Transverse colon (tissue), 4 donors: Measurements from ENCODE around the gene FGGY. TPM values are rescaled to one million over a fixed set of nuclear protein-coding genes. Genes with fewer than 3 reads are reported as not detected.

ENCODE experiments used
- DNase-seq: peaks from one replicate; pipeline ENCODE4 v3.0.0-alpha.2; 2019
- H3K27ac ChIP-seq, 4 donors: fragments of 200-600 bp; sonication (generic); 2 replicates each; pipeline ENCODE4 v1.5.1; 2016 to 2018; ENCODE audit warnings: inconsistent platforms in 4 of 4
- H3K27me3 ChIP-seq: fragments of 200-600 bp; sonication (generic); 2 replicates; pipeline ENCODE4 v1.5.1; 2017; ENCODE audit warnings: inconsistent platforms
- H3K36me3 ChIP-seq, 4 donors: fragments of 200-600 bp; sonication (generic); 2 replicates each; pipeline ENCODE4 v1.5.1; 2017 to 2019; ENCODE audit warnings: inconsistent platforms in 4 of 4
- H3K4me1 ChIP-seq, 4 donors: fragments of 200-600 bp; sonication (generic); 2 replicates each; pipeline ENCODE4 v1.5.1; 2017 to 2020; ENCODE audit warnings: inconsistent platforms in 4 of 4
- H3K4me3 ChIP-seq, 4 donors: fragments of 200-600 bp; sonication (generic); 1 replicate in 1 of 4; 2 replicates in 3 of 4; pipeline versions ENCODE4 v1.5.1 to v1.6.1; 2017 to 2019; ENCODE audit warnings: inconsistent platforms in 4 of 4
- H3K9me3 ChIP-seq, 2 donors: fragments of 200-600 bp; sonication (generic); 2 replicates each; pipeline ENCODE4 v1.5.1; 2017 to 2019; ENCODE audit warnings: inconsistent platforms in 2 of 2
- CTCF ChIP-seq, 5 experiments: fragments of 200-600 bp in 3 of 5; fragments of 450-650 bp in 2 of 5; sonication (generic) in 3 of 5; IDR thresholded peaks; 1 replicate in 2 of 5; 2 replicates in 3 of 5; pipeline ENCODE4 v1.5.1; 2016 to 2017; ENCODE audit warnings: antibody characterized with exemption in 5 of 5, inconsistent platforms in 3 of 5, mild to moderate bottlenecking in 2 of 5, moderate library complexity in 1 of 5
- EP300 ChIP-seq: sonication (generic); formaldehyde crosslinking; IDR thresholded peaks from one replicate; pipeline ENCODE4 v1.6.1; 2017; ENCODE audit warnings: antibody characterized with exemption, low read depth
- POLR2A ChIP-seq: fragments of 450-650 bp; IDR thresholded peaks from one replicate; pipeline ENCODE4 v1.6.1; 2016; ENCODE audit warnings: antibody characterized with exemption, mild to moderate bottlenecking, moderate library complexity
- POLR2AphosphoS5 ChIP-seq, 3 donors: sonication (generic); formaldehyde crosslinking; IDR thresholded peaks; one replicate each; pipeline ENCODE4 v1.6.1; 2016; ENCODE audit warnings: antibody characterized with exemption in 3 of 3
- WGBS, 2 donors: methylation state at CpG; one replicate each; pipeline ENCODE4 v1.1.5; 2018; ENCODE audit warnings: low coverage in 1 of 2; 5-methylcytosine and 5-hydroxymethylcytosine counted together
- in situ Hi-C, 4 donors: fragments of 200-750 bp; cut with MboI; loops; one replicate each; pipeline versions ENCODE4 v1.15.0 to v1.15.1; 2017; ENCODE audit warnings: low sequenced_read_pairs in 3 of 4, low pct_ligation_motif_present in 1 of 4, low pct_unique_long_range_greater_than_20kb in 1 of 4
- intact Hi-C: fragments of 100-400 bp; cut with DNase I; formaldehyde crosslinking; loops from one replicate; pipeline ENCODE4 v1.15.1; 2023; ENCODE audit warnings: low total_unique reads
- total RNA-seq, 4 donors: library from RNA; depleted of rRNA; stranded (reverse); fragments of >200 nt; gene quantifications; one replicate each; pipeline ENCODE4 v1.1.0, GENCODE V29; 2016

FGGY gene
- total RNA-seq, 4 donors from 2014 or later: 18.2 to 97.7 (median 27.1) TPM

- in situ Hi-C loops (no loop called here), intact Hi-C loops (no loop called here)
- 57 to 60% methylated on average over 4 to 5 of the region's 5 CpGs for WGBS, 2 donors
- H3K4me3 ChIP-seq: no peak overlapping the region
- H3K9me3 ChIP-seq: no peaks in the 10 kb centered on the region
- DNase-seq: no peak
- H3K36me3 ChIP-seq: no peaks in the 10 kb centered on the region
- H3K27ac ChIP-seq: peak overlapping the region in 3 of 4 donors; percentile 10 to 50 (median 41)
- no peak for TF ChIP-seq POLR2AphosphoS5 (IDR thresholded peaks at IDR 0.05)
- no peak for TF ChIP-seq EP300
- TF ChIP-seq POLR2A: no peak
- no peak for TF ChIP-seq CTCF (IDR thresholded peaks at IDR 0.05)
- H3K4me1 ChIP-seq: peaks cover 6 to 21% (median 14%) of the 10 kb centered on the region in 4 donors
- no peaks in the 10 kb centered on the region for H3K27me3 ChIP-seq
These were observed 252.4 kb downstream of the FGGY start for GRCh38 chr1:59549066-59549837.

GRCh38 chr1:59549903-59550302 lies 253.0 kb downstream of the FGGY start:
- 44 to 67% methylated on average over 3 of the region's 3 CpGs for WGBS, 2 donors
- peak overlapping the region; percentile 20 to 50 (median 38) for H3K27ac ChIP-seq
- TF ChIP-seq CTCF (IDR thresholded peaks at IDR 0.05): no peak
- TF ChIP-seq POLR2AphosphoS5 (IDR thresholded peaks at IDR 0.05): peak; percentile 7 to 40 (median 25)
- in situ Hi-C loops: no loop called here
- H3K27me3 ChIP-seq: no peaks in the 10 kb centered on the region
- H3K4me3 ChIP-seq: no peak overlapping the region
- H3K4me1 ChIP-seq: peaks cover 6 to 21% (median 14%) of the 10 kb centered on the region in 4 donors
- no peaks in the 10 kb centered on the region for H3K9me3 ChIP-seq
- no peaks in the 10 kb centered on the region for H3K36me3 ChIP-seq
- intact Hi-C loops: no loop called here
- peak; percentile 18 for DNase-seq

- no peak overlapping the region for H3K27ac ChIP-seq
- no peak for DNase-seq
- no peak overlapping the region for H3K4me3 ChIP-seq
- intact Hi-C loops (no loop called here), in situ Hi-C loops (no loop called here)
- no peaks in the 10 kb centered on the region for H3K9me3 ChIP-seq
- 88% methylated on average over 3 of the region's 3 CpGs; no CpG with 5 or more reads in 1 of the 2 donors for WGBS, 2 donors
- TF ChIP-seq CTCF (IDR thresholded peaks at IDR 0.05): no peak
- TF ChIP-seq POLR2A: no peak
- no peak for TF ChIP-seq POLR2AphosphoS5 (IDR thresholded peaks at IDR 0.05)
- TF ChIP-seq EP300: no peak
- H3K27me3 ChIP-seq: no peaks in the 10 kb centered on the region
- peaks cover 6 to 21% (median 17%) of the 10 kb centered on the region in 4 donors for H3K4me1 ChIP-seq
- no peaks in the 10 kb centered on the region for H3K36me3 ChIP-seq
These were observed 255.1 kb downstream of the FGGY start for GRCh38 chr1:59552007-59552406.

- DNase-seq: no peak
- no peak for TF ChIP-seq POLR2AphosphoS5 (IDR thresholded peaks at IDR 0.05)
- Histone ChIP-seq H3K4me1 (peaks cover 6 to 21% (median 17%) of the 10 kb centered on the region in 4 donors), H3K27ac (no peak overlapping the region), H3K27me3 (no peaks in the 10 kb centered on the region), H3K4me3 (no peak overlapping the region), H3K9me3 (peaks cover 0 to 4% of the 10 kb centered on the region in 2 donors), H3K36me3 (no peaks in the 10 kb centered on the region)
- in situ Hi-C loops (no loop called here), intact Hi-C loops (no loop called here)
- WGBS, 2 donors: 89 to 94% methylated on average over 3 to 4 of the region's 4 CpGs
These were observed 256.5 kb downstream of the FGGY start for GRCh38 chr1:59553371-59553770.
